ENCODE data around the gene ARSG.

DNA sequence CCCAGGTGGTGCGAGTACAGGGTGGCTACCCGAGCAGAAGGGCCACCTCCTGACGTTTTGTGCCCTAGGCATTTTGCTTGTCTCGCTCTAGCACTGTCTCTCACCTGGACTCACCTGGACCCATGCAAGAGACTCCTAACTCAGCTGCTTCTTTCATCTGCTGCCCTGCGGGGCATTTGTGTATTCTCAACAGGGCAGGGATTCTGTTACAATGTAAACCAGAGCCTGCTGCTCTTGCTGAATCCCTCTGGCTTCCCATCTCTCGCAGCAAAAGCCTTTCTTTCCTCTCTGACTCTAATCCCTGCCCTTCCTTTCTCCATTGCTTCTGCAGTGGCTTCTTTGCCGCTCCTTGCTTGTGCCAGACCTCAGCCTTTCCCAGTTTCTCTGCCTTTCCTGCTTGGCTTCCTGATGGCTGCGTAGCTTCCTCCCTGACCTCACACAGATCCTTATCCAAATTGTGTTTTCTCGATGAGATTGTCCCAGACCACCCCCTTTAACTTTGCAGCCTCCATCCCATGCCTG, 10.2 kb downstream of the ARSG start:
- TF ChIP-seq, protein P1, sequence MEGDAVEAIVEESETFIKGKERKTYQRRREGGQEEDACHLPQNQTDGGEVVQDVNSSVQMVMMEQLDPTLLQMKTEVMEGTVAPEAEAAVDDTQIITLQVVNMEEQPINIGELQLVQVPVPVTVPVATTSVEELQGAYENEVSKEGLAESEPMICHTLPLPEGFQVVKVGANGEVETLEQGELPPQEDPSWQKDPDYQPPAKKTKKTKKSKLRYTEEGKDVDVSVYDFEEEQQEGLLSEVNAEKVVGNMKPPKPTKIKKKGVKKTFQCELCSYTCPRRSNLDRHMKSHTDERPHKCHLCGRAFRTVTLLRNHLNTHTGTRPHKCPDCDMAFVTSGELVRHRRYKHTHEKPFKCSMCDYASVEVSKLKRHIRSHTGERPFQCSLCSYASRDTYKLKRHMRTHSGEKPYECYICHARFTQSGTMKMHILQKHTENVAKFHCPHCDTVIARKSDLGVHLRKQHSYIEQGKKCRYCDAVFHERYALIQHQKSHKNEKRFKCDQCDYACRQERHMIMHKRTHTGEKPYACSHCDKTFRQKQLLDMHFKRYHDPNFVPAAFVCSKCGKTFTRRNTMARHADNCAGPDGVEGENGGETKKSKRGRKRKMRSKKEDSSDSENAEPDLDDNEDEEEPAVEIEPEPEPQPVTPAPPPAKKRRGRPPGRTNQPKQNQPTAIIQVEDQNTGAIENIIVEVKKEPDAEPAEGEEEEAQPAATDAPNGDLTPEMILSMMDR (conservative IDR thresholded peaks at IDR 0.05; ENCODE audit: low read depth in 2 of 2) = no peak
- TF ChIP-seq EZH2phosphoT487 (IDR thresholded peaks at IDR 0.05; ENCODE audit: unreplicated experiment) = no peak
- TF ChIP-seq, protein P2, sequence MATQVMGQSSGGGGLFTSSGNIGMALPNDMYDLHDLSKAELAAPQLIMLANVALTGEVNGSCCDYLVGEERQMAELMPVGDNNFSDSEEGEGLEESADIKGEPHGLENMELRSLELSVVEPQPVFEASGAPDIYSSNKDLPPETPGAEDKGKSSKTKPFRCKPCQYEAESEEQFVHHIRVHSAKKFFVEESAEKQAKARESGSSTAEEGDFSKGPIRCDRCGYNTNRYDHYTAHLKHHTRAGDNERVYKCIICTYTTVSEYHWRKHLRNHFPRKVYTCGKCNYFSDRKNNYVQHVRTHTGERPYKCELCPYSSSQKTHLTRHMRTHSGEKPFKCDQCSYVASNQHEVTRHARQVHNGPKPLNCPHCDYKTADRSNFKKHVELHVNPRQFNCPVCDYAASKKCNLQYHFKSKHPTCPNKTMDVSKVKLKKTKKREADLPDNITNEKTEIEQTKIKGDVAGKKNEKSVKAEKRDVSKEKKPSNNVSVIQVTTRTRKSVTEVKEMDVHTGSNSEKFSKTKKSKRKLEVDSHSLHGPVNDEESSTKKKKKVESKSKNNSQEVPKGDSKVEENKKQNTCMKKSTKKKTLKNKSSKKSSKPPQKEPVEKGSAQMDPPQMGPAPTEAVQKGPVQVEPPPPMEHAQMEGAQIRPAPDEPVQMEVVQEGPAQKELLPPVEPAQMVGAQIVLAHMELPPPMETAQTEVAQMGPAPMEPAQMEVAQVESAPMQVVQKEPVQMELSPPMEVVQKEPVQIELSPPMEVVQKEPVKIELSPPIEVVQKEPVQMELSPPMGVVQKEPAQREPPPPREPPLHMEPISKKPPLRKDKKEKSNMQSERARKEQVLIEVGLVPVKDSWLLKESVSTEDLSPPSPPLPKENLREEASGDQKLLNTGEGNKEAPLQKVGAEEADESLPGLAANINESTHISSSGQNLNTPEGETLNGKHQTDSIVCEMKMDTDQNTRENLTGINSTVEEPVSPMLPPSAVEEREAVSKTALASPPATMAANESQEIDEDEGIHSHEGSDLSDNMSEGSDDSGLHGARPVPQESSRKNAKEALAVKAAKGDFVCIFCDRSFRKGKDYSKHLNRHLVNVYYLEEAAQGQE (IDR thresholded peaks at IDR 0.05; ENCODE audit: unreplicated experiment) = no peak
- TF ChIP-seq ZNF331 (CRISPR knock-in tag; IDR thresholded peaks at IDR 0.05; ENCODE audit: low read depth) = no peak
- no peak for TF ChIP-seq EZH2 (IDR thresholded peaks at IDR 0.05; ENCODE audit: low read depth, unreplicated experiment)
